ENCODE results near the gene DENND5A.
"Not testable (repeated sequence)": the region's sequence is repeated elsewhere in the genome, so short reads cannot be mapped to it uniquely, and the experiment has no call there.

DENND5A gene

DNA sequence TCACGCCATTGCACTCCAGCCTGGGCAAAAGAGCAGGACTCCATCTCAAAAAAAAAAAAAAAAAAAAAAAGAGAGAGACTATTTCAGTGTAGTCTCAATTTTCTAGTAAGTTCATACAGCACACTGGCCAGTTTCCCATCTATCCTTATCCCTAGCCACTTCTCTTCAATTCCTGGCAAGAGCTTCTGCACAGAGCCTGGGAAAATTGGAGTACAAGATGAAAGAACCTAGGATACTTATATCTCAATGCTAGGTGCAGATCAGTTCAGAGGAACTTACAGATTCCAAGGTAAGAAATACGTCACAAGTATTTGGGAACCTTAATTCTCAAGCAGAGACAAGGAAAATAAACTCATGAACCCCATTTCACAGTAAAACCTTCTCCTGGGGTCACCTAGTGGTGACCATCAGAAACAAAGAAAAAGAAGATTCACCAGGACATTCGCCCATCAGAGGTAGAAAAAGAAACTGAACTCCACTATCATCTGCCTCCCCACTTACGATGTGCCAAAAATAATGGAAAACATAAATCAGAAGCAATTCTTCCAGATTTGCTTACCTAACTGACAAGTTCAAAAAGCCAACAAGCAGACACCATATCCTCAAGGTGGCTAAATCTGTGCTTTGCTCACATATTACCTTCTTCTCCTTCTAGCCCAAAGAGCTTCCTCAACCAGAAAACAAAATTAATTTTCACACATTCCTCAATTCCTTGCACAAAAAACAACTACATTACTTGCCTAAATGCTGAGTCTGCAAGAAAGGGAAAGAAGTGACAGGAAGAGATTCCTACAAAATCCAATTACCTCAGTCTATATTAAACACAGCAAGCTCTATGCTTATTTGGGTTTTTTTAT, 4.9 kb downstream of the DENND5A start:
- in situ Hi-C loops (cut with HindIII; ENCODE audit: low pct_ligation_motif_present, low sequenced_read_pairs) = no loop called here
- H3K27ac ChIP-seq = no peak overlapping the region

DNA sequence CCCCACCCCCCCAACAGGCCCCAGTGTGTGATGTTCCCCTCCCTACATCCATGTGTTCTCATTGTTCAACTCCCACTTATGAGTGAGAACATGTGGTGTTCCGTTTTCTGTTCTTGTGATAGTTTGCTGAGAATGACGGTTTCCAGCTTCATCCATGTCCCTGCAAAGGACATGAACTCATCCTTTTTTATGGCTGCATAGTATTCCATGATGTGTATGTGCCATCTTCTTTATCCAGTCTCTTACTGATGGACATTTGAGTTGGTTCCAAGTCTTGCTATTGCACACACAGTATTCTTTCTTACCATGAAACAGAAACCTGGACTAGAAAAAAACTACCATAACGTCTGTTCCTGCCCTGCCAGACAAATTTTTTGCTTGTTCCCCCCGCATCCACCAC, 6.9 kb downstream of the DENND5A start:
- in situ Hi-C loops (cut with HindIII; ENCODE audit: low pct_ligation_motif_present, low sequenced_read_pairs); DNase-seq; H3K36me3 ChIP-seq (replicated peaks); H3K27me3 ChIP-seq (replicated peaks); H3K27ac ChIP-seq; H3K4me3 ChIP-seq (ENCODE audit: low read depth, low read length): not testable (repeated sequence)

More for the DNA sequence above, 4.9 kb downstream of the DENND5A start:
- no peaks in the 10 kb centered on the region for H3K36me3 ChIP-seq (replicated peaks)
- no peak overlapping the region for H3K4me3 ChIP-seq (ENCODE audit: low read depth, low read length)
- DNase-seq = no peak
- TF ChIP-seq, protein P1, sequence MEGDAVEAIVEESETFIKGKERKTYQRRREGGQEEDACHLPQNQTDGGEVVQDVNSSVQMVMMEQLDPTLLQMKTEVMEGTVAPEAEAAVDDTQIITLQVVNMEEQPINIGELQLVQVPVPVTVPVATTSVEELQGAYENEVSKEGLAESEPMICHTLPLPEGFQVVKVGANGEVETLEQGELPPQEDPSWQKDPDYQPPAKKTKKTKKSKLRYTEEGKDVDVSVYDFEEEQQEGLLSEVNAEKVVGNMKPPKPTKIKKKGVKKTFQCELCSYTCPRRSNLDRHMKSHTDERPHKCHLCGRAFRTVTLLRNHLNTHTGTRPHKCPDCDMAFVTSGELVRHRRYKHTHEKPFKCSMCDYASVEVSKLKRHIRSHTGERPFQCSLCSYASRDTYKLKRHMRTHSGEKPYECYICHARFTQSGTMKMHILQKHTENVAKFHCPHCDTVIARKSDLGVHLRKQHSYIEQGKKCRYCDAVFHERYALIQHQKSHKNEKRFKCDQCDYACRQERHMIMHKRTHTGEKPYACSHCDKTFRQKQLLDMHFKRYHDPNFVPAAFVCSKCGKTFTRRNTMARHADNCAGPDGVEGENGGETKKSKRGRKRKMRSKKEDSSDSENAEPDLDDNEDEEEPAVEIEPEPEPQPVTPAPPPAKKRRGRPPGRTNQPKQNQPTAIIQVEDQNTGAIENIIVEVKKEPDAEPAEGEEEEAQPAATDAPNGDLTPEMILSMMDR (IDR thresholded peaks at IDR 0.05; ENCODE audit: low read depth, low read length, missing control alignments) = peak; percentile 23
- no peaks in the 10 kb centered on the region for H3K27me3 ChIP-seq (replicated peaks)

DNA sequence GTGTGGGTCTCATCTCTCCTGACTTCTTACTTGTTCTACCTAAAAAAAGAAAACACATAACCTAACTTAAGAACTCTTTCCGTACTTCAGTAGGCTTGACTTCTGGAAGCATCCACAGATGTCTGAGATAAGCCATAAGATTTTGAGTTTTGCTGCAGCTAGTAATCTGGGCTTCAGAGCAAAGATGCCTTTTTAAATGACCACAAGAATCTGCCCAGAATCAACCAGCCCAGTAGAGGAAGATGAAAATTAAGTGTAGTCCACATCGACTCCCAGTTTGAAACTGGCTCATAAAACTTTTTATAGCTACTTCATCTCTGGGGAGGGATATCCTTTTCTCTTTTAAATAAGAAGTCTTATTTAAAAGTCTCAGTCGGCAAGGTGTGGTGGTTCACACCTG, 10.7 kb downstream of the DENND5A start:
- Histone ChIP-seq H3K4me3 (ENCODE audit: low read depth, low read length) (no peak overlapping the region), H3K36me3 (replicated peaks) (no peaks in the 10 kb centered on the region), H3K27ac (no peak overlapping the region), H3K27me3 (replicated peaks) (no peaks in the 10 kb centered on the region)
- TF ChIP-seq, protein P1 (IDR thresholded peaks at IDR 0.05; ENCODE audit: low read depth, low read length, missing control alignments) = no peak
- in situ Hi-C loops (cut with HindIII; ENCODE audit: low pct_ligation_motif_present, low sequenced_read_pairs) = no loop called here
- DNase-seq = no peak

DNA sequence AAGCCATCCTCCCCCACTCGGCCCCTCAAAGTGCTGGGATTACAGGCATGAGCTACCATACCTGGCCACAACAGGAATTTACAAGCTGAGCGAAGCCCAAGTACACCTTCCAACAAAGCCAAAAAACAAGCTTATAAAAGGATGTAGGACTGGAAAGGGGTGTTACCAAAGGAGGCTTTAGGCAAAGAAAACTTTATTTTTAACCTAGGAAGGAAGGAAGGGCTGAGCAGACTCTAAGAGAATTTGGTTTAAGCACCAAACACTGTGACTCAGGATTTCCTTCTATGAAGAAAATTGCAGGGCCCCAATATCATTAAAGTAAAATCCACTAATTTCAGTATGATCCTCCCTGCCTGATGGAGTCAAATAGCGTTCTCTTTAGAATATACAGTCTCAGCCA, 12.1 kb downstream of the DENND5A start:
- H3K4me3 ChIP-seq (ENCODE audit: low read depth, low read length) = no peak overlapping the region
- no peak overlapping the region for H3K27ac ChIP-seq
- in situ Hi-C loops (cut with HindIII; ENCODE audit: low pct_ligation_motif_present, low sequenced_read_pairs) = no loop called here

DNA sequence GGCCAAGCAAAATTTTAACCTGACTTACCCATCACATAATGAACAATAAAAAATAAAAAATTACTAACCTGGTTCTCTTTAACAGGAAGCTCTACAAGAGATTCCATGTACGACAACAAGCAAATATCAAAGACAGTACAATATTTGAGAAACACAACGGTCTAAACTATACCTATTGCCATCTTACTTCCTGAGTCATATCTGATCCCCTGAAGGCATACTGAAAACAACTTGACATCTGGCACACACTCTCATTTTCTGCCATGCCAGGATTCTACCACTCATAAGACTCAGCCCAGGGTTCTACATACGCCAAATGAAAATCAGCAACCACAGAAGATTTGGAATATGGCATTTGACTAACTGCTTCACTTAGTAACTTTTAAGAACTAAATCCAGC, 13.8 kb downstream of the DENND5A start:
- H3K36me3 ChIP-seq (replicated peaks) = no peaks in the 10 kb centered on the region
- H3K27me3 ChIP-seq (replicated peaks) = no peaks in the 10 kb centered on the region
- DNase-seq = no peak
- in situ Hi-C loops (cut with HindIII; ENCODE audit: low pct_ligation_motif_present, low sequenced_read_pairs) = no loop called here
- H3K27ac ChIP-seq = no peak overlapping the region
- TF ChIP-seq, protein P1 (IDR thresholded peaks at IDR 0.05; ENCODE audit: low read depth, low read length, missing control alignments) = no peak
- H3K4me3 ChIP-seq (ENCODE audit: low read depth, low read length) = no peak overlapping the region

More for the DNA sequence above, 12.1 kb downstream of the DENND5A start:
- Histone ChIP-seq H3K36me3 (replicated peaks) (no peaks in the 10 kb centered on the region), H3K27me3 (replicated peaks) (no peaks in the 10 kb centered on the region)
- DNase-seq = no peak
- TF ChIP-seq, protein P1 (IDR thresholded peaks at IDR 0.05; ENCODE audit: low read depth, low read length, missing control alignments) = no peak

GRCh38 chr11:9250139-9250582, 15.0 kb downstream of the DENND5A start:
- no peak overlapping the region for H3K4me3 ChIP-seq (ENCODE audit: low read depth, low read length)
- no peaks in the 10 kb centered on the region for H3K27me3 ChIP-seq (replicated peaks)
- in situ Hi-C loops (cut with HindIII; ENCODE audit: low pct_ligation_motif_present, low sequenced_read_pairs) = no loop called here
- TF ChIP-seq, protein P1 (IDR thresholded peaks at IDR 0.05; ENCODE audit: low read depth, low read length, missing control alignments) = no peak
- H3K36me3 ChIP-seq (replicated peaks) = no peaks in the 10 kb centered on the region
- no peak for DNase-seq
- no peak overlapping the region for H3K27ac ChIP-seq

All from brain microvascular endothelial cell (primary cell).